HUES6 (cell line): ENCODE results near the gene GARS1.
A peak's percentile ranks its signal among the peaks of the same experiment; 100 is the strongest.

ENCODE experiments used
- H3K27ac ChIP-seq: 2 replicates; pipeline ENCODE4 v1.7.0; 2013; ENCODE audit warnings: low read depth, mild to moderate bottlenecking, low read length, inconsistent platforms
- H3K27me3 ChIP-seq: 2 replicates; pipeline ENCODE4 v1.6.1; 2013; ENCODE audit warnings: low read length; ENCODE audit not compliant: control insufficient read depth, insufficient read depth
- H3K36me3 ChIP-seq: 2 replicates; pipeline ENCODE4 v1.6.1; 2013; ENCODE audit warnings: low read length; ENCODE audit not compliant: control insufficient read depth, insufficient read depth
- H3K4me1 ChIP-seq: 2 replicates; pipeline ENCODE4 v1.6.1; 2013; ENCODE audit warnings: low read length; ENCODE audit not compliant: control insufficient read depth, insufficient read depth
- H3K4me3 ChIP-seq: 2 replicates; pipeline ENCODE4 v1.5.1; 2013; ENCODE audit warnings: low read depth, low read length
- H3K9ac ChIP-seq: one replicate; pipeline ENCODE4 v1.6.1; 2013; ENCODE audit warnings: mild to moderate bottlenecking, low read length
- H3K9me3 ChIP-seq: 2 replicates; pipeline ENCODE4 v1.6.1; 2013; ENCODE audit warnings: low read depth, low read length; ENCODE audit not compliant: control insufficient read depth, insufficient read depth

GARS1 gene

DNA sequence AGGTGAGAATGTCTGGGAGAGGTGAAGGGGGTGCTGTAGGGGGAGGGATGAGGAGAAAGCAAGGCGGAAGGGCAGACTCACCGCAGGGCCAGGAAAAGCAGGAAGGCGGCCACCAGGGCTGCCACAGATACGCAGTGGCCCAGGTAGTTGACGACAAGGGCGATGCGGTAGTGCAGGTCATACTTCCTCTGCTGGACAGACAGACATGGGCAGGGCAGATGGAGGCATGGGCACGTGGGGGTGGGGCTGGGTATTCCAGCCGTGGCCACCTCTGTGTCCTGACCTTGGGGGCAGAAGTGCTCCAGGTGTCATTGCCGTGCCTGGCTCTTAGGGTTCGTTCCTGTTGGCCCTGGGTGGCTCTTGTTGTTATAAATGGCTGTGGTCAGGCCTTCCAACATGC lies 70.8 kb downstream of the GARS1 start:
- H3K27me3 ChIP-seq: no peaks in the 10 kb centered on the region
- no peak overlapping the region for H3K9ac ChIP-seq
- H3K9me3 ChIP-seq: no peaks in the 10 kb centered on the region
- H3K4me1 ChIP-seq: no peaks in the 10 kb centered on the region
- no peak overlapping the region for H3K27ac ChIP-seq
- no peaks in the 10 kb centered on the region for H3K36me3 ChIP-seq
- H3K4me3 ChIP-seq: no peak overlapping the region

DNA sequence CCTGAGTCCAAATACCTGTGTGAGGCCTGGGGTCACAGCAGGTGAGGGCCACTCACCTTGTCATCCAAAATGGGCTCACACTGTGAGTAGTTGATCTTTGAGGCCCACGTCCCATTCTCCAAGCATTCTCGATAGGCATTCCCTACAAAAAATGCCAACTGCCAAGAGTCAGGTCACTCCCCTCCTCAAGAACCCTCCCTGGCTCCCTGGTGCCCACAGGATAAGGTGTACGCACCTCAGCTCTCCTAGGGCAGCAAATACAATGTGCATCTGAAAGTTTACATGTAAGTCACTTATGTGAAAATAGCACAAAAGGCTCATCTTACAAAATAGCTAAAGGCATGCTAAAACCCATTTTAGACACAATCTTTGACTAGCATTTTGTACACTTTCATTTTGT lies 72.5 kb downstream of the GARS1 start:
- H3K9me3 ChIP-seq: no peaks in the 10 kb centered on the region
- no peaks in the 10 kb centered on the region for H3K4me1 ChIP-seq
- H3K9ac ChIP-seq: no peak overlapping the region
- H3K27me3 ChIP-seq: no peaks in the 10 kb centered on the region
- no peak overlapping the region for H3K27ac ChIP-seq
- no peaks in the 10 kb centered on the region for H3K36me3 ChIP-seq
- no peak overlapping the region for H3K4me3 ChIP-seq

GRCh38 chr7:30668102-30668501 lies 73.4 kb downstream of the GARS1 start:
- H3K4me3 ChIP-seq: no peak overlapping the region
- H3K4me1 ChIP-seq: no peaks in the 10 kb centered on the region
- H3K9me3 ChIP-seq: no peaks in the 10 kb centered on the region
- H3K36me3 ChIP-seq: no peaks in the 10 kb centered on the region
- H3K9ac ChIP-seq: no peak overlapping the region
- 0 out of 2 replicates have a peak, but pooled peaks cover 4% of the 10 kb centered on the region for H3K27me3 ChIP-seq
- H3K27ac ChIP-seq: no peak overlapping the region

GRCh38 chr7:30671793-30672465 lies 77.3 kb downstream of the GARS1 start:
- Histone ChIP-seq H3K9me3 (no peaks in the 10 kb centered on the region), H3K4me1 (no peaks in the 10 kb centered on the region), H3K27me3 (peaks cover 25% of the 10 kb centered on the region), H3K9ac (no peak overlapping the region), H3K4me3 (no peak overlapping the region), H3K36me3 (no peaks in the 10 kb centered on the region), H3K27ac (no peak overlapping the region)

GRCh38 chr7:30674420-30674819 lies 79.7 kb downstream of the GARS1 start:
- Histone ChIP-seq H3K9me3 (no peaks in the 10 kb centered on the region), H3K9ac (no peak overlapping the region), H3K4me3 (no peak overlapping the region), H3K4me1 (0 out of 2 replicates have a peak, but pooled peaks cover 5% of the 10 kb centered on the region), H3K27ac (no peak overlapping the region), H3K27me3 (peaks cover 46% of the 10 kb centered on the region), H3K36me3 (no peaks in the 10 kb centered on the region)

DNA sequence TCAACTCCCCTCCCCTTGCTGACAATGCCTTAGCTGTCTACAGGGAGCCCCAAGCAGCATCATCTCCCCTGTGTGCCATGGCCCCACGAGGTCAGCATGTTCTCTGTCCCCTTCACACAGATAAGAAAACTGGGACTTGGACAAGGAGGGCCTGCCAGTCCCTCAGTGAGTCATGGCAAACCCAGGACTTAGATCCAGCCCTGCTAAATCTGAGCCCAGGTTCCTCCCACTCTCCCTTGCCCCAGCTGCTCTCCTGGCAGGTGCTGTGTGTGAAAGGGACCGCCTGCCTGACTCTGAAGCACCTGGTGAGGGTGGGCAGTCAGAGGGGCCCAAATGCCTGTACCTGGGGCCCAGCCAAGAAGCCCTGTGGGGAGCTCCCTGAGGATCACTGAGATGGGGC lies 80.2 kb downstream of the GARS1 start:
- Histone ChIP-seq H3K9me3 (no peaks in the 10 kb centered on the region), H3K4me3 (no peak overlapping the region), H3K9ac (no peak overlapping the region), H3K27ac (no peak overlapping the region), H3K27me3 (peaks cover 50% of the 10 kb centered on the region), H3K36me3 (no peaks in the 10 kb centered on the region), H3K4me1 (0 out of 2 replicates have a peak, but pooled peaks cover 6% of the 10 kb centered on the region)

DNA sequence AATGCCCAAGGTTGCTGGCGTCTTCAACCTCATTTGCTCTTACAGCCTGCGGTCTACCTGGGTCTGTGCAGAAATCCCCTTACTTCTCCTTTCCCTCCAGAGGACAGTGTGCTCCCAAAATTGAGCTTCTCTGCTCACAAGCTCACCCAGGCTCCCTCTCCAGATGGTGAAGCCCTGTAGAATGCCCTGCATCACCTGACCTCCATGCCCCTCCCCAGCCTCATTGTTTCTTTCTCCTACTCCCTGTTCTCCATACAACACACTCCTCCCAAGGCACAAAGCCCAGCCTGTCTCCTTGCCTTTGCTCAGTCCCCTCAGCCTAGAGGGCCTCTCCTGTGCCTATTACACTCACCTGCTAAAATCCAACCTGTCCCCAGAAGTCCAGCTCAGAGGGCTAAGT lies 84.1 kb downstream of the GARS1 start:
- Histone ChIP-seq H3K27me3 (peaks cover 86% of the 10 kb centered on the region), H3K4me1 (peaks cover 13% of the 10 kb centered on the region; the same call in 1 of the 2 replicates), H3K27ac (no peak overlapping the region), H3K36me3 (no peaks in the 10 kb centered on the region), H3K4me3 (no peak overlapping the region), H3K9ac (no peak overlapping the region), H3K9me3 (no peaks in the 10 kb centered on the region)

DNA sequence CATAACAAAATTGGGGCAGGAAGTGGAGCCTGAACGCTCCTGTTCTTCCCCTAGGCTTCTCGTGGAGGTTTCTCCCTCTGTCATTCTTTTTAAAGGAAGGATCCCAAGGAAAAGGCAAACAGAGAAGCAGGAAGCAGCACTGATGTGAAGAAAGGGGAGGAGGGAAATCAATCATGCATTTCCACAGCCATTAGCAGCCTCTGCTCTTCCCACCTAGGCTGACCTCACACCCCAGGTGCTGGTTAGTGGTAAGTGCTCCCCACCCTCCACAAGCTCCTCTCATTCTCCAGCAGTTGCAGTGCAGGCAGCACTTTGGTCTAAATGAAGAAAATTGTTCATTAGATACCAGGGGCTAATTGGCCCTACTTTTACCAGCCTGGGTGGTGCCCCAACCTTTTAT lies 85.0 kb downstream of the GARS1 start:
- Histone ChIP-seq H3K9ac (no peak overlapping the region), H3K4me1 (peaks cover 17% of the 10 kb centered on the region; the same call in 1 of the 2 replicates), H3K36me3 (no peaks in the 10 kb centered on the region), H3K27me3 (peaks cover 92% of the 10 kb centered on the region), H3K9me3 (no peaks in the 10 kb centered on the region), H3K27ac (no peak overlapping the region), H3K4me3 (no peak overlapping the region)

GRCh38 chr7:30681331-30681797 lies 86.7 kb downstream of the GARS1 start:
- H3K36me3 ChIP-seq: no peaks in the 10 kb centered on the region
- peaks cover 86% of the 10 kb centered on the region for H3K27me3 ChIP-seq
- H3K4me1 ChIP-seq: peaks cover 17% of the 10 kb centered on the region; the same call in 1 of the 2 replicates
- H3K9ac ChIP-seq: no peak overlapping the region
- H3K27ac ChIP-seq: no peak overlapping the region
- no peaks in the 10 kb centered on the region for H3K9me3 ChIP-seq
- peak overlapping the region; percentile 69 for H3K4me3 ChIP-seq

- no peaks in the 10 kb centered on the region for H3K36me3 ChIP-seq
- no peaks in the 10 kb centered on the region for H3K9me3 ChIP-seq
- H3K9ac ChIP-seq: no peak overlapping the region
- H3K27me3 ChIP-seq: peaks cover 82% of the 10 kb centered on the region
- H3K4me3 ChIP-seq: peak overlapping the region; percentile 69
- no peak overlapping the region for H3K27ac ChIP-seq
- peaks cover 17% of the 10 kb centered on the region; the same call in 1 of the 2 replicates for H3K4me1 ChIP-seq
These were observed 87.1 kb downstream of the GARS1 start for GRCh38 chr7:30681815-30682211.

- peaks cover 17% of the 10 kb centered on the region; the same call in 1 of the 2 replicates for H3K4me1 ChIP-seq
- H3K36me3 ChIP-seq: no peaks in the 10 kb centered on the region
- no peak within 1 kb of the TSS for H3K9ac ChIP-seq
- no peak within 1 kb of the TSS for H3K27ac ChIP-seq
- H3K27me3 ChIP-seq: peaks cover 76% of the 10 kb centered on the region
- H3K9me3 ChIP-seq: no peaks in the 10 kb centered on the region
- peak within 1 kb of the TSS; percentile 69 for H3K4me3 ChIP-seq
These were observed 87.8 kb downstream of the GARS1 start, which contains the start of gene CRHR2 for GRCh38 chr7:30682212-30683083. TSS of gene CRHR2 (minus strand) at chr7:30682456. CDS start at chr7:30682280, 176 bp downstream.
